DMS 273 (cell line): ENCODE measurements around the gene MFSD2B.
"Not testable (repeated sequence)": the region's sequence is repeated elsewhere in the genome, so short reads cannot be mapped to it uniquely, and the experiment has no call there.

Experiments used
- DNase-seq: peaks from one replicate; lab custom pipeline; 2025; ENCODE audit not compliant: unreplicated experiment; lab: John Stamatoyannopoulos, UW

Gene MFSD2B

GRCh38 chr2:24018241-24018640 lies 8.4 kb downstream of the MFSD2B start:
- no peak for DNase-seq

GRCh38 chr2:24019729-24020128 lies 9.8 kb downstream of the MFSD2B start:
- no peak for DNase-seq

- no peak for DNase-seq
Observed at GRCh38 chr2:24020244-24020643, 10.4 kb downstream of the MFSD2B start.

- peak; percentile 58 for DNase-seq
Observed at GRCh38 chr2:24021122-24021998, 11.5 kb downstream of the MFSD2B start.

GRCh38 chr2:24022324-24022974 lies 12.6 kb downstream of the MFSD2B start:
- DNase-seq, result no peak

- DNase-seq, result peak; percentile 55
Observed at GRCh38 chr2:24022975-24023575, 13.2 kb downstream of the MFSD2B start.

- peak; percentile 28 for DNase-seq
Observed at GRCh38 chr2:24024018-24024417, 14.1 kb downstream of the MFSD2B start.

- DNase-seq, result no peak
Observed at GRCh38 chr2:24024996-24025663, 15.2 kb downstream of the MFSD2B start.

- no peak for DNase-seq
Observed at GRCh38 chr2:24026233-24026632, 16.3 kb downstream of the MFSD2B start.

- no peak for DNase-seq
Observed at GRCh38 chr2:24038786-24039499, 29.1 kb downstream of the MFSD2B start.

GRCh38 chr2:24040511-24040910 lies 30.6 kb downstream of the MFSD2B start:
- no peak for DNase-seq

- not testable (repeated sequence) for DNase-seq
Observed at GRCh38 chr2:24043133-24043532, 33.2 kb downstream of the MFSD2B start.

- DNase-seq, result no peak
Observed at GRCh38 chr2:24045511-24046508, 35.9 kb downstream of the MFSD2B start.

- DNase-seq, result no peak
Observed at GRCh38 chr2:24046599-24046929, 36.7 kb downstream of the MFSD2B start.

- DNase-seq, result peak; percentile 99
Observed at GRCh38 chr2:24046930-24047702, 37.2 kb downstream of the MFSD2B start, which contains the start of gene WDCP. WDCP (minus strand) TSS chr2:24047391; CDS start chr2:24039494, 7,897 bp downstream.

- DNase-seq, result no peak
Observed at GRCh38 chr2:24047703-24048033, 37.8 kb downstream of the MFSD2B start.

GRCh38 chr2:24048769-24049484 lies 39.0 kb downstream of the MFSD2B start:
- peak; percentile 56 for DNase-seq

GRCh38 chr2:24049485-24050021 lies 39.7 kb downstream of the MFSD2B start, which contains the start of gene FKBP1B:
FKBP1B (plus strand) TSS chr2:24049741; CDS start chr2:24049850, 109 bp downstream.
- DNase-seq, result peak; percentile 72
